Osteocyte (in vitro differentiated cells): Measurements from ENCODE around the gene IFT25. TPM values are rescaled to one million over a fixed set of nuclear protein-coding genes. Genes with fewer than 3 reads are reported as not detected.
"Not testable (repeated sequence)": the region's sequence is repeated elsewhere in the genome, so short reads cannot be mapped to it uniquely, and the experiment has no call there.

Experiments
- DNase-seq: peaks from one replicate; pipeline ENCODE4 v3.0.0; 2021; ENCODE audit warnings: mixed read lengths; ENCODE audit not compliant: unreplicated experiment; ENCODE audit errors: extremely low spot score
- H3K27ac Mint-ChIP-seq: one replicate; pipeline ENCODE4 v1.8.0; 2021; ENCODE audit warnings: mild to moderate bottlenecking, mixed read lengths; ENCODE audit not compliant: unreplicated experiment
- H3K27me3 Mint-ChIP-seq: one replicate; pipeline ENCODE4 v1.8.0; 2021; ENCODE audit warnings: mixed read lengths; ENCODE audit not compliant: unreplicated experiment
- H3K36me3 Mint-ChIP-seq: one replicate; pipeline ENCODE4 v1.8.0; 2021; ENCODE audit warnings: mixed read lengths; ENCODE audit not compliant: unreplicated experiment
- H3K4me1 Mint-ChIP-seq: one replicate; pipeline ENCODE4 v1.8.0; 2021; ENCODE audit warnings: mixed read lengths; ENCODE audit not compliant: unreplicated experiment
- H3K4me3 Mint-ChIP-seq: one replicate; pipeline ENCODE4 v1.8.0; 2021; ENCODE audit warnings: mild to moderate bottlenecking, moderate library complexity, mixed read lengths; ENCODE audit not compliant: unreplicated experiment
- H3K9me3 Mint-ChIP-seq: one replicate; pipeline ENCODE4 v1.8.0; 2021; ENCODE audit warnings: mixed read lengths; ENCODE audit not compliant: unreplicated experiment
- CTCF ChIP-seq: fragments of 200-600 bp; sonication (generic); IDR thresholded peaks from 2 replicates; pipeline ENCODE4 v1.5.0; 2021; ENCODE audit warnings: antibody characterized with exemption, mild to moderate bottlenecking, moderate library complexity
- total RNA-seq: library from RNA; stranded (reverse); gene quantifications from 2 replicates; pipeline ENCODE4 v1.2.1, GENCODE V29; 2021

IFT25 gene
- total RNA-seq, 1 donor from 2014 or later, result 29.2 TPM

- no peak for TF ChIP-seq CTCF
- peak; percentile 94 for DNase-seq
- peak within 1 kb of the TSS; percentile 95 for H3K27ac Mint-ChIP-seq
- no peaks in the 10 kb centered on the region for H3K9me3 Mint-ChIP-seq
- H3K4me3 Mint-ChIP-seq, result peak within 1 kb of the TSS; percentile 94
- H3K36me3 Mint-ChIP-seq, result peaks cover 14% of the 10 kb centered on the region
- H3K4me1 Mint-ChIP-seq, result peaks cover 16% of the 10 kb centered on the region
- no peaks in the 10 kb centered on the region for H3K27me3 Mint-ChIP-seq
These were observed 55.9 kb downstream of the IFT25 start, which contains the start of gene YIPF1 for GRCh38 chr1:53889304-53890298. YIPF1 (minus strand) TSS chr1:53889797; CDS start chr1:53888937, 860 bp downstream.

GRCh38 chr1:53888681-53889080, 56.8 kb downstream of the IFT25 start:
- no peak for TF ChIP-seq CTCF
- no peaks in the 10 kb centered on the region for H3K9me3 Mint-ChIP-seq
- H3K4me1 Mint-ChIP-seq, result peaks cover 16% of the 10 kb centered on the region
- H3K27ac Mint-ChIP-seq, result no peak overlapping the region
- no peaks in the 10 kb centered on the region for H3K27me3 Mint-ChIP-seq
- H3K4me3 Mint-ChIP-seq, result peak overlapping the region; percentile 94
- DNase-seq, result no peak
- peaks cover 14% of the 10 kb centered on the region for H3K36me3 Mint-ChIP-seq

- H3K27me3 Mint-ChIP-seq, H3K27ac Mint-ChIP-seq, H3K4me3 Mint-ChIP-seq, H3K9me3 Mint-ChIP-seq, H3K4me1 Mint-ChIP-seq, DNase-seq: not testable (repeated sequence)
- H3K36me3 Mint-ChIP-seq, result peaks cover 47% of the 10 kb centered on the region
These were observed 61.9 kb downstream of the IFT25 start for GRCh38 chr1:53883600-53883999.

GRCh38 chr1:53881853-53882252, 63.6 kb downstream of the IFT25 start:
- not testable (repeated sequence) for H3K9me3 Mint-ChIP-seq, H3K4me3 Mint-ChIP-seq, H3K27me3 Mint-ChIP-seq, DNase-seq, H3K27ac Mint-ChIP-seq, H3K4me1 Mint-ChIP-seq
- peaks cover 55% of the 10 kb centered on the region for H3K36me3 Mint-ChIP-seq

- H3K27me3 Mint-ChIP-seq, result no peaks in the 10 kb centered on the region
- H3K9me3 Mint-ChIP-seq, result no peaks in the 10 kb centered on the region
- no peak for DNase-seq
- TF ChIP-seq CTCF, result peak; percentile 65
- H3K4me1 Mint-ChIP-seq, result no peaks in the 10 kb centered on the region
- no peak overlapping the region for H3K4me3 Mint-ChIP-seq
- peaks cover 60% of the 10 kb centered on the region for H3K36me3 Mint-ChIP-seq
- no peak overlapping the region for H3K27ac Mint-ChIP-seq
These were observed 66.9 kb downstream of the IFT25 start for GRCh38 chr1:53878492-53879105.

GRCh38 chr1:53875150-53875549, 70.3 kb downstream of the IFT25 start:
- H3K36me3 Mint-ChIP-seq, result peaks cover 47% of the 10 kb centered on the region
- not testable (repeated sequence) for H3K4me3 Mint-ChIP-seq, H3K9me3 Mint-ChIP-seq, H3K4me1 Mint-ChIP-seq, H3K27ac Mint-ChIP-seq, H3K27me3 Mint-ChIP-seq, DNase-seq
